Fibroblast of villous mesenchyme (primary cell): Measurements from ENCODE around the gene FAM228A. TPM values are rescaled to one million over a fixed set of nuclear protein-coding genes. Genes with fewer than 3 reads are reported as not detected.
A peak's percentile ranks its signal among the peaks of the same experiment; 100 is the strongest.

Source experiments
- DNase-seq: peaks from one replicate; pipeline ENCODE4 v3.0.0-alpha.2; 2010; ENCODE audit warnings: low read depth
- H3K4me3 ChIP-seq: 2 replicates; pipeline ENCODE4 v1.5.1; 2011; ENCODE audit warnings: low read depth, mild to moderate bottlenecking, low read length
- total RNA-seq: library from RNA; depleted of rRNA; stranded (reverse); fragments of >200 nt; gene quantifications from 2 replicates; pipeline ENCODE4 v1.2.3, GENCODE V29; 2012
- TF ChIP-seq, protein P1 (sequence below): IDR thresholded peaks from 2 replicates; pipeline ENCODE4 v1.5.1; 2012; ENCODE audit warnings: low read depth, mild to moderate bottlenecking, low read length; ENCODE audit not compliant: insufficient read depth

Gene FAM228A
- total RNA-seq, 1 donor: 0.43 TPM

DNA sequence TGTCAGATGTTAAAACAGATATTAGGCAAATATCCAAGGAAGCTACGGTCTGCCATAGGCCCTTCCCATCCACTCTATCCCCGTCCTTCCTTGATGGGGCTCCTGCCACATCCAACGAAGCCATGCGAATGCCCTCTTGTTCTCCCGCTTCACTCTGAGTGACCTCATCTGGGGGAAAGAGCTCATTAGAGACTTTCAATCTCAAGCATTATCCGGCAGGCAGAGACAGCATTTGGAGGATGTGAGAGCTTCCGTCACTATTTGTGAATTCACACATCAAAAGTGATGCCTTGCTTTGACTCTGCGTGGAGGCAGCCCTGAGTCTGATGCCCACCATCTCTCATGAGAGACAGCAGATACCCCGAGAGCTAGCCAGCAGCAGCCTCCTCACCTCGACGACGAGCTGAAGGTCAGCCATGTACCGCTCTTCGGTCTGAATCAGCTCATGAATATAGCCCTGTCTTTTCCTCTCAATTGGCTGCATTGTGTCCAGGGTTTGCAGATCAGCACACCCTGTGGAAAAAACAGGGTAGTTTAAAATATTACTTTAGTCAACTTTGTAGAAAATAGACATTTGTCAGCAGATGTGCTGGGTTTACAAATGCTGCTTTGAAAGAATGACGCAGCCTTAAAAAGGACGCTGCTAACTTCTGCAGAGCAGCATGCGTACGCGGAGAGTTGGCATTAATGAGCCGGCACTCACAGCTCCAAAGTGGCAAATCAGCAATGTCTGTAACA lies 45.9 kb downstream of the FAM228A start:
- TF ChIP-seq, protein P1, sequence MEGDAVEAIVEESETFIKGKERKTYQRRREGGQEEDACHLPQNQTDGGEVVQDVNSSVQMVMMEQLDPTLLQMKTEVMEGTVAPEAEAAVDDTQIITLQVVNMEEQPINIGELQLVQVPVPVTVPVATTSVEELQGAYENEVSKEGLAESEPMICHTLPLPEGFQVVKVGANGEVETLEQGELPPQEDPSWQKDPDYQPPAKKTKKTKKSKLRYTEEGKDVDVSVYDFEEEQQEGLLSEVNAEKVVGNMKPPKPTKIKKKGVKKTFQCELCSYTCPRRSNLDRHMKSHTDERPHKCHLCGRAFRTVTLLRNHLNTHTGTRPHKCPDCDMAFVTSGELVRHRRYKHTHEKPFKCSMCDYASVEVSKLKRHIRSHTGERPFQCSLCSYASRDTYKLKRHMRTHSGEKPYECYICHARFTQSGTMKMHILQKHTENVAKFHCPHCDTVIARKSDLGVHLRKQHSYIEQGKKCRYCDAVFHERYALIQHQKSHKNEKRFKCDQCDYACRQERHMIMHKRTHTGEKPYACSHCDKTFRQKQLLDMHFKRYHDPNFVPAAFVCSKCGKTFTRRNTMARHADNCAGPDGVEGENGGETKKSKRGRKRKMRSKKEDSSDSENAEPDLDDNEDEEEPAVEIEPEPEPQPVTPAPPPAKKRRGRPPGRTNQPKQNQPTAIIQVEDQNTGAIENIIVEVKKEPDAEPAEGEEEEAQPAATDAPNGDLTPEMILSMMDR: no peak
- no peak for DNase-seq
- H3K4me3 ChIP-seq: no peak overlapping the region

DNA sequence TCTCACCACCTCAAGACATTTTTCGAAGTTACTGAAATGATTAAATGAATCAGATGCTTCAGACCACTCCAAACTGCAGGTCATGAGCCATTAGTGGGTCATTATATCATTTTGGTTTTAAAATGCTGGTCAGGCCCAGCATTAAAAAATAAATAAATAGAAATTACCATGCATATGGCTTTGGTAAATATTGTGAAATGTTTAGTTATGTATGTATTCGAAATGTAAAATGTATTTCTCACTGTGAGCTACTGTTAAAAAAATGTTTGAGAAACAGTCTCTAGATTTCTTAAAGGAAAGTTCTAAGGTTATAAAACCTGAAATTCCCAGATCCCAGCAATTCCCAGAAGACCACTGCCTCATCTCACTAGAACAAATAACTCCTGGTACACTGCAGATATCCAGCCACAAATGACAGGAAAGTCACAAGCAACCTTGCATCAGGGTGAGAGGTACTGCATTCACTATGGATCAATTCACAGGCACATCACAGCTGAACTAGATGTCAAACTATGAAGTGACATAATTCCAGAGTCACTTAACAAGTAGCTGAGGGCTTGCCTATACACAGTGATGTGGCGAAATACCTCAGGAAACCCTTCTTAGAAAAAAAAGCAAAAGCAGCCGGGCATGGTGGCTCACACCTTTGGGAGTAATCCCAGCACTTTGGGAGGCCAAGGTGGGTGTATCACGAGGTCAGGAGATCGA lies 46.6 kb downstream of the FAM228A start:
- TF ChIP-seq, protein P1: no peak
- no peak for DNase-seq
- H3K4me3 ChIP-seq: no peak overlapping the region

DNA sequence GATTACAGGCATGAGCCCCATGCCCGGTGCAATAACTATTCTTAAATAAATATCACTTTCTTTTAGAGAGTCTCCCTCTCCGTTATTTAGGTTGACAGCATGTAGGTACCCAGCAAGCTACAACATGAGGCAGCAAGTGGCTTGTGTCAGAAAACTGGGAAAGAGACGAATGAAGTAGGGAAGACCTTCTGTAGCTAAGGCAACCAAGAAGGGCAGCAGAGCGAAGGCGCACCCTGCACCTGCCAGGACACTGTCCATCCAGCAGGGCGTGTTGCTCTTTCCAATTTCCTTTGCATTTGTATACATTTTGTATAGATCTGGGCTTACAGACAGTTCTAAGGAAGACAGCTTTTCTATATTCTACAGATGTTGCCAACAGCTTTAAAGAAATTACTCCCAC lies 48.1 kb downstream of the FAM228A start:
- DNase-seq: no peak
- H3K4me3 ChIP-seq: no peak overlapping the region
- TF ChIP-seq, protein P1: no peak

DNA sequence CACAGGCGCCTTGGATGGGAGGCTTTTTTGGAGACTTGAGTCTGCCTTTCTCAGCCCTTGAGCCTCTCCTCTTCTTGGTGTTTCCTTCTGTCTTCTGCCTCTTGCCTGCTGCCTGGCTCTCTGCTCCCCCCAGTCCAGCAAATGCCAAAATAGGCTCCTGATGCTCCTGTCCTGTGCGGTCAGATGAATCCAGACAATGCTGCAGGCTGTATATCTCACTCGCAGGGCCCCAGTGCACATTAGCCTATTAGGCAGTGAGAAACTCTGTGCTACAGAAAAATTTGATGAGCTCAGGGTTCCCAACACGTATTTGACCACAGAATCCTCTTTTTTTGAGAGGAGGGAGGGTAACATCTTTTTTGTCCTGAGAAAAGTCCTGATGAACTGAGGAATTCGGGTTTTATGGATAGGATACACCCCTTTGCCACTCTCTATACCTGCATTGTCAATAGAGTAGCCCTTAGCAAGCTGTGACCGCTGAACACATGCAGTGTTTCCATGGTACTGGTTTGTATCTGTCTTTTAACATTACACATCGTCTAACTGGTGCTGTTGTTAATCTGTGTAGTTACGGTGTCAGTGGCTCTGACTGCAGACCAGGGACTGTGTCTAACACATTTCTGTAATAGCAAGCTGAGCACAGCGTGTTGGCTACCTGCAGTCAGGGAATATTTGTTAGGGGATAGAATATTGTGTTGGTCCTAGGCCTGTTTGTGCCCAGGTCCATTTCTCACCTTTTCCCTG lies 50.8 kb downstream of the FAM228A start:
- TF ChIP-seq, protein P1: no peak

DNA sequence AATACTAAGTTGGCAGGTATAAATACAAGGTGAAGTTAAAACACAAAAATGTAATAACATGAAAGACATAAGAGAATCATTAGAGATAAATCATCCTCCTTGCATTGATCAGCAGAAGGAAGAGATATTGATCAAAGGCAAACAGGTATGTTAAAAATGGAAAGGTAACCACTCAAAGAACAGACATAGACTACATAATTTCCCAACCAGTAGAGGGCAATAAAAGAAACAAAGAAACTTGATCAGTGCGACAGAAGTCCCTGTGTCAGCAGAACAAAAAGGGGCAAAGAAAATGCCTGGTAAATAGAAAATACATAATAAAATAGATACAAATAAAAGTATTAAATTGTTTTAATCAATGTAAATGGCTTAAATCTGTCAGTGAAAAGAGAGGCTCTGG lies 53.6 kb downstream of the FAM228A start:
- TF ChIP-seq, protein P1: peak; percentile 32
- peak; percentile 16 for DNase-seq
- no peak overlapping the region for H3K4me3 ChIP-seq

More for the DNA sequence above, 50.8 kb downstream of the FAM228A start:
- H3K4me3 ChIP-seq: no peak overlapping the region
- no peak for DNase-seq

DNA sequence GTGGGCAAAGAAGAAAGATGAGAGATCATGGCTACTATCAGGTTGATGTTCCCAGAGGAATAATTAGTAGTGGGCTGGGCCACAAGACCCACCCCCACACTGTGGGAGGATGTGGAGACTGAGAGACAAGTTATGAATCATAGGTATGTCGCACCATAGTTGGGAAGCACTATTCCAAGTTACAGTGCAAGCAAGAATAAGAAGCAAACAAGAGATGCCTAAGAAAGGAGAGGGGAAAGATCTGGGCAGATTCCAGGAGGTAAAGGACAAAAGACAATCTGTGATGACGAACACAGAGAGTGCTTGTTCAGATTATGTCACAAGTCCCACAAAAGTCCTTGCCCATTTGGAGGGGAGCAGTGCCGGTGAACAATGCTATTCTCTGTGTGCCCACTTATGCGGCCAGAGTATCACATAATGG lies 56.6 kb downstream of the FAM228A start:
- H3K4me3 ChIP-seq: no peak overlapping the region
- TF ChIP-seq, protein P1: no peak
- peak; percentile 8 for DNase-seq
